Astrocyte of the cerebellum (primary cell): ENCODE results near the gene FYB2.

Experiments
- DNase-seq: peaks from one replicate; pipeline ENCODE4 v3.0.0-alpha.2; 2011; ENCODE audit warnings: low read depth
- H3K4me3 ChIP-seq: 2 replicates; pipeline ENCODE4 v1.5.1; 2011; ENCODE audit warnings: mild to moderate bottlenecking, low read depth, low read length, moderate library complexity
- CTCF ChIP-seq: IDR thresholded peaks from 2 replicates; pipeline ENCODE4 v1.5.1; 2012; ENCODE audit warnings: low read length, low read depth, moderate library complexity, mild to moderate bottlenecking; ENCODE audit errors: missing control alignments
- in situ Hi-C: cut with HindIII; loops from 2 replicates; pipeline ENCODE4 v1.10.0; 2017; ENCODE audit warnings: low sequenced_read_pairs

Gene FYB2

GRCh38 chr1:56707379-56707778, 111.8 kb downstream of the FYB2 start:
- no peak overlapping the region for H3K4me3 ChIP-seq
- in situ Hi-C loops: no loop called here
- no peak for TF ChIP-seq CTCF
- DNase-seq: no peak

GRCh38 chr1:56703747-56704146, 115.5 kb downstream of the FYB2 start:
- in situ Hi-C loops: no loop called here
- no peak for TF ChIP-seq CTCF
- H3K4me3 ChIP-seq: no peak overlapping the region
- DNase-seq: no peak

GRCh38 chr1:56696663-56697062, 122.5 kb downstream of the FYB2 start:
- no peak for TF ChIP-seq CTCF
- no peak for DNase-seq
- no peak overlapping the region for H3K4me3 ChIP-seq
- in situ Hi-C loops: no loop called here

GRCh38 chr1:56688522-56689026, 130.6 kb downstream of the FYB2 start:
- in situ Hi-C loops: no loop called here
- no peak for TF ChIP-seq CTCF

GRCh38 chr1:56686169-56686568, 133.0 kb downstream of the FYB2 start:
- no peak overlapping the region for H3K4me3 ChIP-seq
- in situ Hi-C loops: no loop called here
- DNase-seq: no peak
- no peak for TF ChIP-seq CTCF

More at GRCh38 chr1:56688522-56689026, 130.6 kb downstream of the FYB2 start:
- peak; percentile 60 for DNase-seq
- no peak overlapping the region for H3K4me3 ChIP-seq

- in situ Hi-C loops: no loop called here
- no peak overlapping the region for H3K4me3 ChIP-seq
- no peak for DNase-seq
- no peak for TF ChIP-seq CTCF
These were observed 135.6 kb downstream of the FYB2 start for GRCh38 chr1:56683569-56683968.
